Suppressor macrophage treated with lipopolysaccharide for 4 hours (primary cell): Measurements from ENCODE around the gene NLGN1.

Source experiments
- DNase-seq: peaks from one replicate; pipeline ENCODE4 v3.0.0-alpha.2; 2020

NLGN1 gene

GRCh38 chr3:173930251-173930650 lies 532.7 kb downstream of the NLGN1 start:
- no peak for DNase-seq

DNA sequence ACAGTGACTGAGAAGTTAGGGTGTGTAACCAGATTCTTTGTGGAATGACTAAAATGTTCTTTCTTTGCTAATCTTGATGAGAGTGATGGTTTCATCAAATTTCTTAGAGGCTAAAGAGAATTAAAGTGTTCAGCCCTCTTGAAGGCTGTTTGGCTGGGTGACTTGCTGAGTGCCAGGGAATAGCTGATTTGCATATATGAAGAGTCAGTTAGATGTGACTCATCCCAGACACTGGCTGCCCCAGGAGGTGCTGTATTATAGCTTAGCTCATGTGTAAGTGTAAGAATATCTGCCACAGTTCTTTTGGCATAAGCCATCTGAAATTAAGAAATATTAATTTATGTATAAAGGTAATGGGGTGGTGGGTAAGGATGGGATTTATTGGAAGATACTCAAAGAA lies 535.1 kb downstream of the NLGN1 start:
- no peak for DNase-seq

- no peak for DNase-seq
Observed at GRCh38 chr3:173933113-173933512, 535.6 kb downstream of the NLGN1 start.

- DNase-seq = no peak
Observed at GRCh38 chr3:173936316-173936715, 538.8 kb downstream of the NLGN1 start.

- no peak for DNase-seq
Observed at GRCh38 chr3:173938159-173938558, 540.6 kb downstream of the NLGN1 start.

GRCh38 chr3:173938616-173939015 lies 541.1 kb downstream of the NLGN1 start:
- no peak for DNase-seq

DNA sequence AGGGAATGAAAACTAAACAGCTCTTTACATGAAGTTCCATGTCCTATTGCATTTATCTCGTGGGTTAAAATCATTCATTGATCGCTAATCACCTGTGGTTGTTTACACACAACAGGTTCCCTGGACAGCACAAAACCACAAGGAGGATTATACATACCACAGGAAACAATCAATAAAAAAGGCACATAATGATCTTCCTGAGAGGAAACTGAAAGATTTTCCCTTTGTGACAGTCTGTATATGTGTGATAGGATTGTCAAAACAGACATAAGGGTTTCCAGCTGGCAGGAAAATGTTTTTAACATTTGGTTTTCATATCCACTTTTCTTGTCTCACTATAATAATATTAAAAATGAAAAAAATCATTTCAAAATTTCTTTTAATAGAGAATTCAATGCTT lies 541.8 kb downstream of the NLGN1 start:
- DNase-seq = no peak

GRCh38 chr3:173943264-173943663 lies 545.7 kb downstream of the NLGN1 start:
- no peak for DNase-seq

- DNase-seq = no peak
Observed at GRCh38 chr3:173945170-173945569, 547.6 kb downstream of the NLGN1 start.

- DNase-seq = no peak
Observed at GRCh38 chr3:173945806-173946205, 548.3 kb downstream of the NLGN1 start.

GRCh38 chr3:173954647-173955046 lies 557.1 kb downstream of the NLGN1 start:
- DNase-seq = no peak

DNA sequence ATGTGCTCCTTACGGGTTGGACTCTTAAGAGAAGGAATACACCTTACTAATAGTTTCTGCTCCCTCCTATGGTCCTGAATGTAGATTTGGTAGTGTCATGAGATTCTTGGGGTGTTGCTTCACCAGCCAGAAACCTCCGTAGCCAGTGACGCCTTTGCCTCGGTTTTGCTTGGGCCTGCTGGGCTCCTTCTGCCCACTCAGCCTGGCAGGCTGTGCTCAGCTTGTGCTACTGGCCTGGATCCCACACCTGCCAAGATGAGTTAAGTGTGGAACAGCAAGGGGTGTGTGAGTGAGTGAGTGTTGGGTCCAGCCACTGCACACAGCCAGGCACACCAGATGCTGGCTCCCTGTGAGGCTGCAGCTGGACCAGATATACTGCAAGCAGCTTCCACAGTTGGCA lies 560.1 kb downstream of the NLGN1 start:
- no peak for DNase-seq

GRCh38 chr3:173958805-173959204 lies 561.3 kb downstream of the NLGN1 start:
- no peak for DNase-seq

DNA sequence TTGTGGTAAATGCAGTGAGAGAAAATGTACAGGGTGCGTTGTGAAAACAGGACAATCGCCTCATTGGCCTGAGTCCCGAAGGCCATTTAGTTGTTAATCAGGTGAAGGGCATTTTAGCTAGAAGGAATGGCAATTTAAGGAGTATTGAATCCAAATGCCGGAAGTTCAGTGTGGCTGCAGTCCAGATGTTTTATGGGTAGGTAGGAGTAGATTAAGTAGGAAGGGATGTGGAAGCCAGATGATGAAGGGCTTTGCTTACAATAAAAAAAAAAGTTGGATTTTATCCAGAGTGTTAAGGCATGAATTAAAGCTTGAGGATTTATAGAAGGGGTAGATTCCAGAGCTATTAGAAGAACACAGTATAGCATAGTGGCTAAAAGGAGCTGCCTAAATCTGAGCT lies 572.7 kb downstream of the NLGN1 start:
- no peak for DNase-seq

- DNase-seq = no peak
Observed at GRCh38 chr3:173976281-173976680, 578.7 kb downstream of the NLGN1 start.

DNA sequence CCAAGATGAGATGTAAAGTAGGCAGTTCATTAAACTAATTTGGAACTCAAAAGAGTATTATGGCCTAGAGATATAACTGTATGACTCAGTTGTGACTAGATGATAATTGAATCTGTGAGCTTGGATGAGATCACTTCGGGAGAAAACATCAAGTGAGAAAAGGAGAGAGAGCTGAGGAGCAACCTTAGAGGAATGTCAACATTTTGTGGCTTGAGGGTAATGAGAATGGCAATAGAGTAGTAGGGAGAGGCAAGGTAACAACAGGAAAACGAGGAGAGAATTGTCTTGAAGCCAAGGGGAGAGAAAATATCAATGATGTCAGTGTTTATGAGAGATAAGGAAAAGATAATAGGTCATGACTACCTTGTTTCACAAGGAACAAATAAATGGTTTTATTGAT lies 580.2 kb downstream of the NLGN1 start:
- DNase-seq = no peak

GRCh38 chr3:173983343-173983742 lies 585.8 kb downstream of the NLGN1 start:
- no peak for DNase-seq

GRCh38 chr3:173986861-173987410 lies 589.4 kb downstream of the NLGN1 start:
- no peak for DNase-seq

DNA sequence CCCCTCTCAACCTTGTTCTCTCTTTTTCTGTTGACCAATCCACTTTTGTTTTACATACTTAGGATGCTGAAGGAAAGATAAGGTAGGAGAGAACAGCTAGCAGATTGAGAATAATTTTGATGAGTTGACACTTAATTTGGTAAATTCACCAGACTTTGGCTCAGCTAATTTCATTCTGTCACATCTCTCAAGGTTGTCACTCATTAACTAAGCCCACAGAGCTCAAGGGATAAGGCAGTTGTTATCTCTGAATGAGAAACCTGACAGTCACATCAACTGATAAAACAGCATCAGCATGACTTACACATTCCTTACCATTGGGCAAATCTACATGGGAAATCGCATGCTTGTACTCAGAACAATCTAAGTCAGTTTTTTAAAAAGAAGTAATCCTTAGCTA lies 591.4 kb downstream of the NLGN1 start:
- DNase-seq = no peak

DNA sequence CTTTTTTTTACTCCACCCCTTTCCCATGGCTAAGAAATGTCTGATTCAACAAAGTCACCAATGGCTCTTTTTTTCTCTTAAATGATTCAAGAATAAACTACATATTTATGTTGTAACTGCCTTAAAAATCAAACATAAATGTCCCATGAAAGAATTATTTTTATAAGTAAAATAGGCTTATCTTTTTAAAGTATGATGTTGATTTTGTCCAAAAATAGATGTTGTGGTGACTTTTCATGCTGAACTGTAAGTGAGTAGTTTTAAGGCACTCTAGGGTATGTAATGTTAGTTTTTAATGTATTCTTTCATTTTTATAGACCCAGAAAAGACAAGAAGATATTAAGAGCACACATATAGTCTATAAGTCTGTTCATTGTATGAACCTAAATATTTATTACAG lies 594.9 kb downstream of the NLGN1 start:
- DNase-seq = no peak

GRCh38 chr3:173993299-173993698 lies 595.8 kb downstream of the NLGN1 start:
- DNase-seq = no peak

DNA sequence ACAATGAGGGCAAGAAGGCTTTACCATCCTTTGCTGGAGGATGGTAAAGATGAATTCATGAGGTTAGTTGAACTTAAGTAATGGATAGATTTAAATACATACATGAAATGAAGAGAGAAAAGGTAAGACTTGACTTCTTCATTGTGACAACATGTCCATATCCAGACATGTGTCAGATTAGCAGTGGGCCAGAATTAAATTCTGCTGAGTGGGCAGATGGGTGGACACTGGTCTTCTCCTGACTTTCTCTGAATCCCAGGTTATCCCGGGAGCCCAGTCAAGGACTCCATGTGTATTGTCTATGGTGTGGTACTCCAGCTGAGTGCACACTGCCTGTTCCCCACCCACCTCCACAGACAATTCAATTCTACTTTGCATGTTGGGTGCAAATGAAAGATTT lies 603.1 kb downstream of the NLGN1 start:
- DNase-seq = no peak

DNA sequence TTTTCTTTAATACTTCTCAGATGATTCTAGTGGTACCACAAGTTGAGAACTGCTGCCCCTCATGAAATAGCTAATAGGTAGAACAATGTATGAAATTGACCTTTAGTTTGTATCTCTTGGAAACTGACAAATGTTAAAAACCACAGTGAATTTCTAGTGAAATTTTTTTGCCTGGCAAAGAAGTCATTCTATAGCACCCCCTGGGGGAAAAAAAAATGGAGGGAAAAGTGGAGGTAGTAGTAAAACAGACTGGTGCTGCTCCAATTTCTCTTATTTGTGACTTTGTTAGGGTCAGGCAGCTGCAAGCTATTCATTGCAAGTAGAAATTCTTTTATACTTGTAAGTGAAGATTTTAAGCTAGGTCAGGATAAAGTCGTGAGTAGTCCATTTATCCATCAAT lies 605.0 kb downstream of the NLGN1 start:
- DNase-seq = no peak

DNA sequence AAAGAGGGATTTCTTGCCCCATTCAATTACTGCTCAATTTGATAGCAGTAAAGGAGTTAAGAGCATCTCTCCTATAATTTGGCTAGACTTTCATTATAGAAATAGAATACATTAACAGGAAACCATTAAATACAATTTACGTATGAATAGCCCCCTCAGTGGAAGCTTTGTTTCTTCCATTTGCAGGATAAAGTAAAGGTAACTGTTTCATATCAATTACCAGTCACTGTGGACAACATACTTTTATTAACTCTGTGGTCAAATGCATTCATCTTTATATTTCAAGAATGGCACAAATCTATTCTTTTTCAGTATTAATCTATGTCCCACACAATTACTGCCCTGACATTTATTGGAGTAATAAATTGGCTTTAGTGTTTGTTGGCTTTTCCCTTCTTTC lies 613.4 kb downstream of the NLGN1 start:
- DNase-seq = no peak

DNA sequence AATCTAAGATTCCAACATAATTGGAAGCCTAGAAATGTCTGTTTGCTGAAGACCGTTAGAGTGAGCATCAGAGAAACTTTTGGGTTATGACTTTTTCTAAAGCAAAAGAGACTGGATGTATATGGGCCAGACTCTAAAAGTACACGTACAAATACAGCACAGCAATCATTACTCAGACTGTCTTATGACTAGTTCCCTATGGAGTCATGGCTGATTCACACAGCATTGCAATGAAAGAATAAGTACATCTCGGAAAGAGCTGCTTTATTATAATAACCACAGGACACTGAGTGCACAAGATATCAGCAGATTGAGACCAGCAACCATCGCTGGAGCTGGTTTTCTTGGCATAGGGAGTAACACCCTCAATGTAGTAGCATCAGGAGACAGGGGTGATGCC lies 618.6 kb downstream of the NLGN1 start:
- no peak for DNase-seq

DNA sequence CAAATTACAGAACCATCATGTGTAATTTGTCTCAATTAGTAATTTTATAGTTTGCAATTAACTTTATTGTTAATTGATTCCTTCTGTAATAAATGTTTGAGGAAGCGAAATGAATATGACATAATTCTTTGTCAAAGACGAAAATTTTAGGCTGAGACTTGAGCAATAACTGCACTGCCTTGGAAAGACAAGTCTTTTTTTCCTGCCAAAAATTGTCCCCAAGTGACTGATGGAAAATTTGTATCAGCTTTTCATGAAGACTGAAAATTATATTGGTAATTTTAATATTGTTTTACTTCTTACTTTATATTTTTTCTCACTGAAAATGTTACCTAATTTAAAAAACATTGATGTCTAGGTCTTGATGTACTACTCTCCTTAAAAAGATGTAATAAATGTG lies 622.6 kb downstream of the NLGN1 start:
- no peak for DNase-seq
